OCI-LY7 (cell line): ENCODE data around the gene UQCRHL. TPM values are rescaled to one million over a fixed set of nuclear protein-coding genes. Genes with fewer than 3 reads are reported as not detected.

Experiments
- BruUV-seq: library from RNA; stranded (reverse); fragments of 400-500 nt; replicated peaks from 2 replicates; lab custom pipeline; 2021; lab: Mats Ljungman, UMichigan
- CTCF ChIA-PET: fragments of 300-600 bp; sonication (Branson Sonifier 250); formaldehyde crosslinking; loops from one replicate; lab custom pipeline; 2022; ENCODE audit warnings: antibody characterized with exemption; ENCODE audit not compliant: unreplicated experiment; lab: Charles Lee
- POLR2A ChIA-PET: fragments of 300-600 bp; sonication (Branson Sonifier 250); formaldehyde crosslinking; loops from one replicate; lab custom pipeline; 2022; ENCODE audit warnings: antibody characterized with exemption; lab: Charles Lee
- DNase-seq: peaks from one replicate; pipeline ENCODE4 v3.0.0-alpha.2; 2015; ENCODE audit warnings: low spot score
- H2AFZ ChIP-seq: fragments of 200-600 bp; sonication (generic), shearing (Covaris generic); 2 replicates; pipeline ENCODE4 v1.6.1; 2014; ENCODE audit warnings: mild to moderate bottlenecking, antibody characterized with exemption, low read length, moderate library complexity
- H3K27ac ChIP-seq: fragments of 200-600 bp; sonication (generic); 2 replicates; pipeline ENCODE4 v1.5.1; 2014; ENCODE audit warnings: mixed run types, low read depth, mild to moderate bottlenecking, moderate library complexity, low read length, inconsistent platforms; ENCODE audit not compliant: poor library complexity, severe bottlenecking
- H3K36me3 ChIP-seq: fragments of 200-600 bp; sonication (generic); 2 replicates; pipeline ENCODE4 v1.6.1; 2014; ENCODE audit warnings: mild to moderate bottlenecking, antibody characterized with exemption, low read length, moderate library complexity, mixed read lengths; ENCODE audit not compliant: insufficient read depth
- H3K4me1 ChIP-seq: fragments of 200-600 bp; sonication (generic); 2 replicates; pipeline ENCODE4 v1.5.1; 2014; ENCODE audit warnings: mild to moderate bottlenecking, low read length; ENCODE audit not compliant: insufficient read depth, poor library complexity, severe bottlenecking
- H3K4me2 ChIP-seq: fragments of 200-600 bp; sonication (generic); 2 replicates; pipeline ENCODE4 v1.6.1; 2014; ENCODE audit warnings: mild to moderate bottlenecking, low read length
- H3K4me3 ChIP-seq: fragments of 200-600 bp; sonication (generic); 2 replicates; pipeline ENCODE4 v1.5.1; 2014; ENCODE audit warnings: mild to moderate bottlenecking, low read depth, low read length; ENCODE audit not compliant: poor library complexity, severe bottlenecking
- H3K79me2 ChIP-seq: fragments of 200-600 bp; sonication (generic); 2 replicates; pipeline ENCODE4 v1.6.1; 2016; ENCODE audit warnings: low read depth, mild to moderate bottlenecking, low read length, moderate library complexity, mixed read lengths; ENCODE audit not compliant: insufficient read depth
- H3K9me2 ChIP-seq: fragments of 200-600 bp; sonication (generic); 2 replicates; pipeline ENCODE4 v1.6.1; 2016; ENCODE audit warnings: mild to moderate bottlenecking, low read length, mixed read lengths; ENCODE audit not compliant: insufficient read depth
- H3K9me3 ChIP-seq: fragments of 200-600 bp; sonication (generic); 2 replicates; pipeline ENCODE4 v1.6.1; 2014; ENCODE audit warnings: mild to moderate bottlenecking, mixed run types, low read length, mixed read lengths
- H4K20me1 ChIP-seq: fragments of 200-600 bp; sonication (generic); 2 replicates; pipeline ENCODE4 v1.6.1; 2014; ENCODE audit warnings: mild to moderate bottlenecking, antibody characterized with exemption, low read length, moderate library complexity, mixed read lengths; ENCODE audit not compliant: insufficient read depth
- EZH2phosphoT487 ChIP-seq: fragments of 200-600 bp; sonication (generic); IDR thresholded peaks from 2 replicates; pipeline ENCODE4 v1.6.1; 2018; ENCODE audit warnings: low read depth, borderline replicate concordance, mild to moderate bottlenecking, mixed run types, antibody characterized with exemption, low read length, moderate library complexity, mixed read lengths
- intact Hi-C: fragments of 100-400 bp; cut with micrococcal nuclease; formaldehyde crosslinking; loops from one replicate; pipeline ENCODE4 v1.10.0; 2022; ENCODE audit not compliant: unreplicated experiment
- total RNA-seq, 2 experiments: library from RNA; depleted of rRNA in 1 of 2; stranded (reverse); fragments of >200 nt in 1 of 2; shearing (Covaris generic) in 1 of 2; gene quantifications; 2 replicates each; pipeline ENCODE4 v1.2.3, GENCODE V29; 2014 to 2022
- TF ChIP-seq, protein P1 (sequence below): fragments of 200-600 bp; sonication (generic); conservative IDR thresholded peaks from 2 replicates; pipeline ENCODE4 v1.5.1; 2014; ENCODE audit warnings: mild to moderate bottlenecking, antibody characterized with exemption, low read length, moderate library complexity, mixed read lengths

The UQCRHL gene
- total RNA-seq, 2 experiments from 2014 or later = 2.4 to 12.4 TPM

DNA sequence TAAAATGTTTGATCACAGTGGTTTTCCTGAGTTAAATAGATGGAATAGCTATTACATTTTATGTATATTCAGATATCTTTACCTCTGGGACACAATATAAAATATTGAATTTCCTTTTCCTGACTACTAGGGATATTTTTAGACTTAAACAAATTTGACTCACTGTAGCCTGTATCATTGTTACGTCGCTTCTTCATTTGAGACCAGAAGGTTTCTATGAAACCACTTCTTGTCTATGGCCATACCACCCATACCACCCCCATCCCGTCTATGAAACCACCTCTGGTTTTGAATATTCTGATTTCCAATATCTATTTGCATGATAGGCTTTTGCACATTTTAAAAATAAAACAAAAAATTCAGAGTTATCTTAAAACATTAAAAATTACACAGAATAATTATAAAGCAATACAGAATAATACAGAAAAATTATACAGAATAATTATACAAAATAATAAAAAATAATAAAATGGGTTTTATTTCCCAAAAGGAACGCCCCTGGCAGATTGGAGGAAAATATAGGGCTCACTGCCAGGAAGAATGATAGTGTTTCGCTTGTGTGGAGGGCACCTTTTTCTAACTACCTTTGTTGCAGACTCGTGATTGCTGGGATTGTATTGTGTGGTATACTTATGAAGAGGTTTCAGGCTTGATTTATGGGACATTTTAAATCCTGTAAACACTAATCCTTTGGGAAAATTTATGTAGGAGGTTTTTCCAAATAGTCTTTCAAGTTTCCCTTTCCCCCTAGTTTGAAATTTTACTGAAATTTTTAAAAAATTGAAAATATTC lies 44.8 kb upstream of the UQCRHL start:
- intact Hi-C loops = no loop called here
- Histone ChIP-seq H3K9me3 (no peaks in the 10 kb centered on the region), H3K4me3 (peak overlapping the region; percentile 87), H3K36me3 (peaks cover 34% of the 10 kb centered on the region), H4K20me1 (peaks cover 18% of the 10 kb centered on the region), H3K4me2 (peak overlapping the region; percentile 94), H3K27ac (peak overlapping the region; percentile 19), H3K4me1 (peaks cover 30% of the 10 kb centered on the region), H2AFZ (no peak overlapping the region), H3K9me2 (no peaks in the 10 kb centered on the region), H3K79me2 (peaks cover 94% of the 10 kb centered on the region)
- peak; percentile 50 for DNase-seq
- BruUV-seq = no TSS peak
- ChIA-PET POLR2A (interaction anchor here (0.6 to 2.8 kb wide), 5 partner anchors 11 to 145 kb away, joined by 3 to 19 read pairs (median 5); no protein-coding TSS in a partner anchor), CTCF (no interaction called here)
- TF ChIP-seq, protein P1, sequence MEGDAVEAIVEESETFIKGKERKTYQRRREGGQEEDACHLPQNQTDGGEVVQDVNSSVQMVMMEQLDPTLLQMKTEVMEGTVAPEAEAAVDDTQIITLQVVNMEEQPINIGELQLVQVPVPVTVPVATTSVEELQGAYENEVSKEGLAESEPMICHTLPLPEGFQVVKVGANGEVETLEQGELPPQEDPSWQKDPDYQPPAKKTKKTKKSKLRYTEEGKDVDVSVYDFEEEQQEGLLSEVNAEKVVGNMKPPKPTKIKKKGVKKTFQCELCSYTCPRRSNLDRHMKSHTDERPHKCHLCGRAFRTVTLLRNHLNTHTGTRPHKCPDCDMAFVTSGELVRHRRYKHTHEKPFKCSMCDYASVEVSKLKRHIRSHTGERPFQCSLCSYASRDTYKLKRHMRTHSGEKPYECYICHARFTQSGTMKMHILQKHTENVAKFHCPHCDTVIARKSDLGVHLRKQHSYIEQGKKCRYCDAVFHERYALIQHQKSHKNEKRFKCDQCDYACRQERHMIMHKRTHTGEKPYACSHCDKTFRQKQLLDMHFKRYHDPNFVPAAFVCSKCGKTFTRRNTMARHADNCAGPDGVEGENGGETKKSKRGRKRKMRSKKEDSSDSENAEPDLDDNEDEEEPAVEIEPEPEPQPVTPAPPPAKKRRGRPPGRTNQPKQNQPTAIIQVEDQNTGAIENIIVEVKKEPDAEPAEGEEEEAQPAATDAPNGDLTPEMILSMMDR = no peak
- TF ChIP-seq EZH2phosphoT487 = no peak

DNA sequence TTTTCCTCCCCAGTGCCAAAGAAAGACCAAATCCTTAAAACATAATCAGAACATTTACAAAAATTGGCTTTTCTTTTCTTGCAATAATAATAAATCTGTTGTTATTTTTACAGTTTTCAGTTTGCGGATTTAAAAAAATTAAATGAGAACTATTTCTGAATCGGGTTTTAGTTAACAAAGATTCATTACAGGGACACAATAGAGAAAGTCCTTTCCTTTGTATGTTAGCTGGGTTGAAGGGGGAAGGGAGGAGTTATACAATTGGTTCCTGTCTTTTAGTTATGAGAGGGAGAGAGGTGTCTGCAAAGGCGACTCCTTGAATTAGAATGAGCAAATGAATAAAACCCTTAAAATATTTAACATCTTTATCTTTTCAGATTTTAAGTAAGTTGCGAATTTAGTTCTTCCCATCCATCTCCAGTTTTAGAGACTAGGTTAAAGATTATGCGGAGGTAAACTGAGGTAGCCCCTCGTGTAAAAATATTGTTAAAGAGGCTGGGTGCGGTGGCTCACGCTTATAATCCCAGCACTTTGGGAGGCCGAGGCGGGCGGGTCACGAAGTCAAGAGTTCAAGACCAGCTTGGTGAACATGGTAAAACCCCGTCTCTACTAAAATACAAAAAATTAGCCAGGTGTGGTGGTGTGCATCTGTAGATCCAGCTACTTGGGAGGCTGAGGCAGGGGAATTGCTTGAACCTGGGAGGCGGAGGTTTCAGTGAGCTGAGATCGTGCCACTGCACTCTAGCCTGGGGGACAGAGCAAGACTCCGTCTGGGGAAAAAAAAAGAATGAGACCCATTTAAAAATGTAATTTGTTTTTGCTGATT lies 44.0 kb upstream of the UQCRHL start:
- intact Hi-C loops = no loop called here
- Histone ChIP-seq H3K27ac (peak overlapping the region; percentile 19), H3K36me3 (peaks cover 31% of the 10 kb centered on the region), H2AFZ (no peak overlapping the region), H3K9me2 (no peaks in the 10 kb centered on the region), H4K20me1 (peaks cover 18% of the 10 kb centered on the region), H3K4me3 (peak overlapping the region; percentile 87), H3K9me3 (no peaks in the 10 kb centered on the region), H3K4me2 (peak overlapping the region; percentile 94), H3K79me2 (peaks cover 89% of the 10 kb centered on the region), H3K4me1 (peaks cover 34% of the 10 kb centered on the region)
- BruUV-seq = TSS peak; percentile 44
- ChIA-PET CTCF (no interaction called here), POLR2A (interaction anchor here (0.6 to 2.8 kb wide), 5 partner anchors 10 to 145 kb away, joined by 3 to 19 read pairs (median 4); no protein-coding TSS in a partner anchor)
- DNase-seq = peak; percentile 19
- TF ChIP-seq EZH2phosphoT487 = no peak
- TF ChIP-seq, protein P1 = no peak
